ENCODE data around the gene TRIM62.

Gene TRIM62

DNA sequence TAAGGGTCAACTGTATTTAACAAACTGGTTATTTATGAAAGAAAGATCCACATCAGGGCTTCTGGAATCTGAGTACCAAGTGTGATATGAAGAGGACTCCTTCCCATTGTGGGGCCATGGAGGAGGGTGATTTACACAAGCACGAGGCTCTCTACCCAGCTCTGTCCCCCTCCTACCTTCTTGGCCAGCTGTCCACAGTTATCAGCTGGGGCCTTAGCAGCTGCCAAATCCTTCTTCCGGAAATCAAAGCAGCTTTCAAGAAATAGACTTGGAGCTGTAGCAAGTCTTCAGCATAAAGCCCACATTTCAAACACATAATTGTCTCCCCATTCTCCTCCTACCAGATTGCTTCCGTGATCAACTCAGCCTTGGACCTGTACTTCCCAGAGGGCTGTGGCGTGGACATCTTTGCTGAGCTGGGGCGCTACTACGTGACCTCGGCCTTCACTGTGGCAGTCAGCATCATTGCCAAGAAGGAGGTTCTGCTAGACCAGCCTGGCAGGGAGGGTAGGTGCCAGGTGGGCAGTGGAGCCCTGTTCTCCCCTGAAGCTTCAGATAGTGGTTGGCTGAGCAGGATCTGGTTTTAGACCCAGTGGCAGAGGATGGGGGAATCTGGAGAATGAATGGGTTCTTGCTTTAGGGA, 85.4 kb downstream of the TRIM62 start:
- no peaks in the 10 kb centered on the region for H3K27me3 Mint-ChIP-seq
- H3K27ac Mint-ChIP-seq, result no peak overlapping the region
- H3K4me1 Mint-ChIP-seq (ENCODE audit: low read depth), result peaks cover 34% of the 10 kb centered on the region

More for the DNA sequence above, 85.4 kb downstream of the TRIM62 start:
- H3K36me3 Mint-ChIP-seq (ENCODE audit: low read depth), result peaks cover 3% of the 10 kb centered on the region
- H3K4me3 Mint-ChIP-seq, result no peak overlapping the region
- H3K9me3 Mint-ChIP-seq, result no peaks in the 10 kb centered on the region
